Measurements from ENCODE around the gene CHP2.

GRCh38 chr16:23786964-23787561, 32.2 kb downstream of the CHP2 start:
- TF ChIP-seq CTCF (IDR thresholded peaks at IDR 0.05; ENCODE audit: extremely low read depth in 1 of 2, insufficient read depth in 1 of 2, low read depth in 1 of 2, low read length in 2 of 2) = no peak
- TF ChIP-seq POLR2AphosphoS5 (IDR thresholded peaks at IDR 0.05; ENCODE audit: insufficient read depth, low read depth, low read length) = no peak
- no peak for TF ChIP-seq POLR2A (IDR thresholded peaks at IDR 0.05; ENCODE audit: low read depth, low read length)
- no peak for TF ChIP-seq MYC (IDR thresholded peaks at IDR 0.05; ENCODE audit: low read depth, low read length)
- TF ChIP-seq EZH2 (IDR thresholded peaks at IDR 0.05; ENCODE audit: borderline replicate concordance, low read depth, low read length, severe bottlenecking) = no peak

Measured in endothelial cell of umbilical vein (primary cell).